SK-N-SH (cell line): ENCODE measurements around the gene SRGN. TPM values are rescaled to one million over a fixed set of nuclear protein-coding genes. Genes with fewer than 3 reads are reported as not detected.

Experiments used
- CTCF ChIA-PET: fragments of 300-600, 350-600 bp; formaldehyde crosslinking; extraction: SDS; loops from one replicate; lab custom pipeline; 2021; lab: Yijun Ruan, JAX
- POLR2A ChIA-PET: fragments of 350-600 bp; sonication (Branson Sonifier 250); formaldehyde crosslinking; extraction: SDS; loops from one replicate; lab custom pipeline; 2020; ENCODE audit warnings: antibody characterized with exemption, inconsistent platforms; lab: Yijun Ruan, JAX
- DNase-seq: peaks from one replicate; pipeline ENCODE4 v3.0.0; 2012
- H2AFZ ChIP-seq: fragments of 200-600 bp; sonication (generic); 2 replicates; pipeline ENCODE4 v1.8.1; 2016; ENCODE audit warnings: antibody characterized with exemption, mild to moderate bottlenecking, low read depth
- H3F3A ChIP-seq: fragments of 200-600 bp; sonication (generic); replicated peaks from 2 replicates; pipeline ENCODE3; 2016; ENCODE audit warnings: antibody characterized with exemption, mild to moderate bottlenecking; ENCODE audit not compliant: insufficient read depth
- H3K27ac ChIP-seq, 2 experiments: fragments of 200-500 bp in 1 of 2; fragments of 200-600 bp in 1 of 2; sonication (Bioruptor generic) in 1 of 2; sonication (generic), shearing (Covaris generic) in 1 of 2; 2 replicates each; pipeline versions ENCODE4 v1.5.1 to v1.6.1; 2014 to 2016; ENCODE audit warnings: low read depth in 2 of 2, inconsistent platforms in 1 of 2, low read length in 1 of 2, mild to moderate bottlenecking in 1 of 2, mixed read lengths in 1 of 2
- H3K27me3 ChIP-seq: fragments of 200-600 bp; sonication (generic), shearing (Covaris generic); 2 replicates; pipeline ENCODE4 v1.6.1; 2016; ENCODE audit warnings: mixed run types; ENCODE audit not compliant: insufficient read depth
- H3K36me3 ChIP-seq, 2 experiments: fragments of 200-500 bp in 1 of 2; fragments of 200-600 bp in 1 of 2; sonication (Bioruptor generic) in 1 of 2; sonication (generic) in 1 of 2; replicated peaks in 1 of 2; 2 replicates each; pipeline versions ENCODE3 to v1.5.1; 2014 to 2016; ENCODE audit warnings: low read length in 1 of 2, mild to moderate bottlenecking in 1 of 2; ENCODE audit not compliant: insufficient read depth in 2 of 2, control insufficient read depth in 1 of 2
- H3K4me1 ChIP-seq, 2 experiments: fragments of 200-500 bp in 1 of 2; fragments of 200-600 bp in 1 of 2; sonication (Bioruptor generic) in 1 of 2; sonication (generic), shearing (Covaris generic) in 1 of 2; 2 replicates each; pipeline versions ENCODE4 v1.5.1 to v1.6.1; 2014 to 2016; ENCODE audit warnings: low read depth in 1 of 2, low read length in 1 of 2, mixed run types in 1 of 2; ENCODE audit not compliant: insufficient read depth in 2 of 2, control insufficient read depth in 1 of 2
- H3K4me2 ChIP-seq: fragments of 200-600 bp; sonication (generic), shearing (Covaris generic); 2 replicates; pipeline ENCODE4 v1.6.1; 2017; ENCODE audit warnings: mixed run types
- H3K4me3 ChIP-seq, 2 experiments: fragments of 200-500 bp in 1 of 2; fragments of 200-600 bp in 1 of 2; sonication (Bioruptor generic) in 1 of 2; sonication (generic), shearing (Covaris generic) in 1 of 2; 2 replicates each; pipeline versions ENCODE4 v1.5.1 to v1.8.1; 2014 to 2016; ENCODE audit warnings: low read depth in 2 of 2, inconsistent platforms in 1 of 2, low read length in 1 of 2, mild to moderate bottlenecking in 1 of 2, mixed read lengths in 1 of 2, moderate library complexity in 1 of 2
- H3K79me2 ChIP-seq: fragments of 200-600 bp; sonication (generic); 2 replicates; pipeline ENCODE4 v1.8.1; 2017; ENCODE audit warnings: mild to moderate bottlenecking; ENCODE audit not compliant: insufficient read depth
- H3K9ac ChIP-seq: fragments of 200-600 bp; sonication (generic); 2 replicates; pipeline ENCODE4 v1.6.1; 2017; ENCODE audit warnings: mixed run types
- H3K9me2 ChIP-seq: fragments of 200-600 bp; sonication (generic); 2 replicates; pipeline ENCODE4 v1.6.1; 2017; ENCODE audit warnings: mixed run types
- H3K9me3 ChIP-seq: fragments of 200-600 bp; sonication (generic); 2 replicates; pipeline ENCODE4 v1.6.1; 2017; ENCODE audit warnings: mixed run types, mild to moderate bottlenecking, moderate library complexity
- H4K20me1 ChIP-seq: fragments of 200-600 bp; sonication (generic); 2 replicates; pipeline ENCODE4 v1.6.1; 2017; ENCODE audit warnings: mild to moderate bottlenecking, mixed run types; ENCODE audit not compliant: insufficient read depth
- EP300 ChIP-seq, 2 experiments: IDR thresholded peaks; 2 replicates each; pipeline versions ENCODE4 v1.4.0 to v1.6.1; 2012; ENCODE audit warnings: borderline replicate concordance in 1 of 2, low read depth in 1 of 2, low read length in 1 of 2
- FOSL2 ChIP-seq: IDR thresholded peaks from 2 replicates; pipeline ENCODE4 v1.4.0; 2012; ENCODE audit warnings: low read depth, mild to moderate bottlenecking, moderate library complexity, borderline replicate concordance
- FOXM1 ChIP-seq: IDR thresholded peaks from 2 replicates; pipeline ENCODE4 v1.4.0; 2012; ENCODE audit warnings: low read depth, mild to moderate bottlenecking
- GATA2 ChIP-seq: sonication (generic); formaldehyde crosslinking; IDR thresholded peaks from 2 replicates; pipeline ENCODE4 v1.5.0; 2020; ENCODE audit warnings: mild to moderate bottlenecking, missing genetic modification reagents
- JUND ChIP-seq: IDR thresholded peaks from 2 replicates; pipeline ENCODE4 v1.4.0; 2012
- MXI1 ChIP-seq: IDR thresholded peaks from 2 replicates; pipeline ENCODE4 v1.6.1; 2012; ENCODE audit warnings: mild to moderate bottlenecking, low read depth, low read length, improper control_type of control experiment
- NFIC ChIP-seq: IDR thresholded peaks from 2 replicates; pipeline ENCODE4 v1.4.0; 2012; ENCODE audit warnings: borderline replicate concordance
- NRF1 ChIP-seq: IDR thresholded peaks from 2 replicates; pipeline ENCODE4 v1.6.1; 2012; ENCODE audit warnings: low read depth, mild to moderate bottlenecking, low read length
- RAD21 ChIP-seq: IDR thresholded peaks from 2 replicates; pipeline ENCODE4 v1.6.1; 2012; ENCODE audit warnings: mild to moderate bottlenecking, low read length
- RCOR1 ChIP-seq: fragments of 150-350 bp; IDR thresholded peaks from 2 replicates; pipeline ENCODE4 v1.6.1; 2017; ENCODE audit warnings: antibody characterized with exemption, low read length
- RFX5 ChIP-seq: IDR thresholded peaks from 2 replicates; pipeline ENCODE4 v1.6.1; 2012; ENCODE audit warnings: mild to moderate bottlenecking, improper control_type of control experiment, low read length
- RXRA ChIP-seq: IDR thresholded peaks from 2 replicates; pipeline ENCODE4 v1.4.0; 2012; ENCODE audit warnings: low read depth, mild to moderate bottlenecking, borderline replicate concordance
- SIN3A ChIP-seq: IDR thresholded peaks from 2 replicates; pipeline ENCODE4 v1.6.1; 2012; ENCODE audit warnings: low read depth, mild to moderate bottlenecking, low read length, moderate library complexity, borderline replicate concordance
- TAF1 ChIP-seq: IDR thresholded peaks from 2 replicates; pipeline ENCODE4 v1.6.1; 2012; ENCODE audit warnings: low read depth, mild to moderate bottlenecking, low read length, moderate library complexity, borderline replicate concordance
- YY1 ChIP-seq: IDR thresholded peaks from 2 replicates; pipeline ENCODE4 v1.4.0; 2012; ENCODE audit warnings: low read depth, mild to moderate bottlenecking
- WGBS: methylation state at CpG from one replicate; pipeline ENCODE4 v1.1.6; 2017; ENCODE audit warnings: low lambda C conversion rate; 5-methylcytosine and 5-hydroxymethylcytosine counted together
- polyA plus RNA-seq, 3 experiments: library from polyadenylated mRNA; depleted of rRNA; stranded (reverse); fragments of >200 nt; gene quantifications; 2 replicates each; pipeline ENCODE4 v1.2.3, GENCODE V29; 2012
- TF ChIP-seq, protein P1 (sequence below): IDR thresholded peaks from 2 replicates; pipeline ENCODE4; 2012
- TF ChIP-seq, protein P2 (sequence below): IDR thresholded peaks from 2 replicates; pipeline ENCODE4 v1.4.0; 2012; ENCODE audit warnings: low read depth, borderline replicate concordance
- TF ChIP-seq, protein P3 (sequence below): fragments of 150-350 bp; IDR thresholded peaks from 2 replicates; pipeline ENCODE4 v1.6.1; 2017; ENCODE audit warnings: antibody characterized with exemption, low read length, low read depth, borderline replicate concordance

SRGN gene
- polyA plus RNA-seq, 1 of the 3 experiments (the other 2 are of a cell fraction) = 0.10 TPM

DNA sequence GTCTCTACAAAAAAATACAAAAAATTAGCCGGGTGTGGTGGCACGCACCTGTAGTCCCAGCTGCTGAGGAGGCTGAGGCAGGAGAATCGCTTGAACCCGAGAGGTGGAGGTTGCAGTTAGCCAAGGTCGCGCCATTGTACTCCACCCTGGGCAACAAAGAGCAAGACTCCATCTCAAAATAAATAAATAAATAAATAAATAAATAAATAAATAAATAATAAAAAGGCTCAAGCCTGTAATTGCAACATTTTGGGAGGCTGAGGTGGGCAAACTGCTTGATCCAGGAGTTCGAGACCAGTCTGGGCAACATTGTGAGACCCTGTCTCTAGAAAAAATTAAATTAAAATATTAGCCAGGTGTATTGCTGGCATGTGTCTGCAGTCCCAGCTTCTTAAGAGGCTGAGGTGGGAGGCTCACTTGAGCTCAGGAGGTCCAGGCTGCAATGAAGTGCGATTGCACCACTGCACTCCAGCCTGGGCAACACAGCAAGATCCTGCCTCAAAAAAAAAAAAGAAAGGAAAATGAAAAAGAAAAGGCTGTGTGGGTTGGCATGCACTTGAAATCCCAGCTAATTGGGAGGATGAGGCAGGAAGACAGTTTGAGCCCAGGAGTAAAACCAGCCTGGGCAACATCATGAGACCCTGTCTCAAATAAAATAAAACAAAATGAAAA is 27.6 kb upstream of the SRGN start:
- Histone ChIP-seq H3K9me3 (no peaks in the 10 kb centered on the region), H3K27ac (no peak overlapping the region), H3F3A (no peaks in the 10 kb centered on the region), H2AFZ (no peak overlapping the region), H3K9me2 (no peaks in the 10 kb centered on the region), H3K79me2 (no peaks in the 10 kb centered on the region), H3K4me2 (no peak overlapping the region), H3K36me3 (no peaks in the 10 kb centered on the region), H3K4me1 (peaks cover 0 to 5% of the 10 kb centered on the region in 2 experiments; a peak in 2 of 4 replicates), H4K20me1 (no peaks in the 10 kb centered on the region), H3K9ac (no peak overlapping the region), H3K27me3 (no peaks in the 10 kb centered on the region), H3K4me3 (no peak overlapping the region)
- POLR2A ChIA-PET = no interaction called here
- CTCF ChIA-PET = interaction anchor here (1.0 to 1.2 kb wide), 2 partner anchors 38 to 348 kb away, joined by 3 read pairs; no protein-coding TSS in a partner anchor
- 91% methylated on average over 8 of the region's 8 CpGs for WGBS
- TF ChIP-seq RXRA (no peak), TAF1 (no peak), RAD21 (no peak), NRF1 (no peak)
- no peak for DNase-seq

DNA sequence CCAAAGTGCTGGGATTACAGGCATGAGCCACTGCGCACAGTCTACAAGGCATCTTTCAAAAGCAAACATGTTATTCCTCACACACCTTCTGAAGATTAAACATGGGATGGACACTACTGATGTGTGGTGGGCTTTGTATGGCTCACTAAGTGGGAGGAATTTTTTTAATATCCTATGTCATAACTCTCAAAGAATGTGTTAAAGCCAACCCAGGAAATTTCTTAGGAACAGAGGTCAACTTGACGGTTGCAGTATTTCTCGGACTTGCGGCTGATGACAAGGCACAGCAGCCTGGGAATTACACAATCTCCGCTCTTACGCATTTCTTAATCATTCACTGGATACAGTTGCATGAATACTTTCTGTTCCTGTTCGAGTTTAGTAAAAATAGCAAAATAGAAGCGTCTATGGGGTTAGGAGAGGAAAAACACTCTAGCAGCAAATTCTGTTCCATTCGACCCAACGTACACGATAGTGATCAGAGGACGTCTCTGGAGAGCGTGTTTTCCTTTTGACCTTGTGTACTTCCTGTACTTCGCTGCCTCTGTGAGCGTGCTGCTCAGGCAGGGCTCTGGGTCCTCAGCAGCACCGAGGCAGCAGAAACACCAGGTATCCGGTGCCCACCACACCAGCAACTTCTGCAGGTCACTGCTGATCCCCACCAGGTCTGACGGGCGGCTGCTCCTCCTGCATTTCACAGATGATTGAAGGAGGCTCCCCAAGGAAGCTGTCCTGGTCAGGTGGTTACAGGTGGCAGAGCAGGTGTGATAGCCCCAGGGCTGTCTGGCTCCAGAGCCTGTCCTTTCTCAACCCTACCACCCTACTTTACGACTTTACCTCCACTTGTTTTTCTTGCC is 26.4 kb upstream of the SRGN start:
- no peaks in the 10 kb centered on the region for H3K27me3 ChIP-seq
- 43% methylated on average over 18 of the region's 20 CpGs for WGBS
- no peaks in the 10 kb centered on the region for H3K36me3 ChIP-seq
- H3K4me3 ChIP-seq = no peak overlapping the region
- no peaks in the 10 kb centered on the region for H3K9me3 ChIP-seq
- peak overlapping the region; percentile 44; the same call in 1 of the 2 replicates for H3K4me2 ChIP-seq
- no peaks in the 10 kb centered on the region for H3K9me2 ChIP-seq
- peak overlapping the region in 1 of 2 experiments; percentile 44; a peak in 1 of 4 replicates for H3K27ac ChIP-seq
- no peak overlapping the region for H2AFZ ChIP-seq
- no peaks in the 10 kb centered on the region for H3K79me2 ChIP-seq
- DNase-seq = peak; percentile 21
- ChIA-PET CTCF (interaction anchor here (1.0 kb wide), 1 partner anchor 347 kb away, joined by 3 read pairs; no protein-coding TSS in a partner anchor), POLR2A (no interaction called here)
- H3K9ac ChIP-seq = peak overlapping the region; percentile 35; the same call in 1 of the 2 replicates
- H3K4me1 ChIP-seq = peaks cover 0 to 5% of the 10 kb centered on the region in 2 experiments; a peak in 2 of 4 replicates
- no peaks in the 10 kb centered on the region for H4K20me1 ChIP-seq
- 0 out of 2 replicates have a peak, but pooled peaks have one; percentile 9 for TF ChIP-seq JUND
- no peak for TF ChIP-seq YY1
- TF ChIP-seq FOSL2 = 0 out of 2 replicates have a peak, but pooled peaks have one; percentile 26
- TF ChIP-seq, protein P1, sequence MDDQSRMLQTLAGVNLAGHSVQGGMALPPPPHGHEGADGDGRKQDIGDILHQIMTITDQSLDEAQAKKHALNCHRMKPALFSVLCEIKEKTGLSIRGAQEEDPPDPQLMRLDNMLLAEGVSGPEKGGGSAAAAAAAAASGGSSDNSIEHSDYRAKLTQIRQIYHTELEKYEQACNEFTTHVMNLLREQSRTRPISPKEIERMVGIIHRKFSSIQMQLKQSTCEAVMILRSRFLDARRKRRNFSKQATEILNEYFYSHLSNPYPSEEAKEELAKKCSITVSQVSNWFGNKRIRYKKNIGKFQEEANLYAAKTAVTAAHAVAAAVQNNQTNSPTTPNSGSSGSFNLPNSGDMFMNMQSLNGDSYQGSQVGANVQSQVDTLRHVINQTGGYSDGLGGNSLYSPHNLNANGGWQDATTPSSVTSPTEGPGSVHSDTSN = peak; percentile 5; the same call in 1 of the 2 replicates
- peaks cover 3% of the 10 kb centered on the region for H3F3A ChIP-seq

DNA sequence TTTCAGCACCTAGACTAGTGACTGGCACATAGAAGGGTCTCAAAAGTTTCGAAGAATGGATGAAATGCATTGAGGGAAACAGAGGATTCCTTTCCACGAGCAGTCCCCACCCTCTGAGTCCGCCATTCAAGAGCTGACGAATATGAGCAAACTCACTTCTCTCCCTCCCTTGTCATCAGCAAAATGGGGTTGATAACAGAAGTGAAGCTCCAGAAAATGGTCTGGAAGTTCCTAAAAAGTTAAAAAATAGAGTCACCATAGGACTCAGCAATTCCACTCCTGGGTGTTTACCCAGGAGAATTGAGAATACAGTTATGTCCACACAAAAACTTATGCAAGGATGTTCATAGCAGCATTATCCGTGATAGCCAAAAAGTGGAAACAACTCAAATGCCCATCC is 25.0 kb upstream of the SRGN start:
- Histone ChIP-seq H2AFZ (no peak overlapping the region), H3K79me2 (no peaks in the 10 kb centered on the region), H3K36me3 (no peaks in the 10 kb centered on the region), H3F3A (peaks cover 3% of the 10 kb centered on the region), H3K27ac (no peak overlapping the region), H3K9me2 (no peaks in the 10 kb centered on the region), H3K9ac (no peak overlapping the region), H3K9me3 (no peaks in the 10 kb centered on the region), H3K4me3 (no peak overlapping the region), H3K4me2 (no peak overlapping the region), H4K20me1 (no peaks in the 10 kb centered on the region), H3K27me3 (no peaks in the 10 kb centered on the region), H3K4me1 (peaks cover 0 to 5% of the 10 kb centered on the region in 2 experiments; a peak in 2 of 4 replicates)
- ChIA-PET CTCF (no interaction called here), POLR2A (no interaction called here)
- WGBS = 81% methylated on average over 5 of the region's 5 CpGs
- no peak for DNase-seq
- TF ChIP-seq JUND (no peak), NFIC (no peak), FOXM1 (no peak), SIN3A (no peak), RAD21 (no peak), GATA2 (CRISPR knock-in tag) (no peak), RCOR1 (no peak), MXI1 (no peak), EP300 (IDR thresholded peaks at IDR 0.05; ENCODE audit: borderline replicate concordance in 1 of 2, low read depth in 1 of 2, low read length in 1 of 2) (no peak), RFX5 (no peak)
- TF ChIP-seq, protein P2, sequence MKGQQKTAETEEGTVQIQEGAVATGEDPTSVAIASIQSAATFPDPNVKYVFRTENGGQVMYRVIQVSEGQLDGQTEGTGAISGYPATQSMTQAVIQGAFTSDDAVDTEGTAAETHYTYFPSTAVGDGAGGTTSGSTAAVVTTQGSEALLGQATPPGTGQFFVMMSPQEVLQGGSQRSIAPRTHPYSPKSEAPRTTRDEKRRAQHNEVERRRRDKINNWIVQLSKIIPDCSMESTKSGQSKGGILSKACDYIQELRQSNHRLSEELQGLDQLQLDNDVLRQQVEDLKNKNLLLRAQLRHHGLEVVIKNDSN = no peak
- TF ChIP-seq, protein P3, sequence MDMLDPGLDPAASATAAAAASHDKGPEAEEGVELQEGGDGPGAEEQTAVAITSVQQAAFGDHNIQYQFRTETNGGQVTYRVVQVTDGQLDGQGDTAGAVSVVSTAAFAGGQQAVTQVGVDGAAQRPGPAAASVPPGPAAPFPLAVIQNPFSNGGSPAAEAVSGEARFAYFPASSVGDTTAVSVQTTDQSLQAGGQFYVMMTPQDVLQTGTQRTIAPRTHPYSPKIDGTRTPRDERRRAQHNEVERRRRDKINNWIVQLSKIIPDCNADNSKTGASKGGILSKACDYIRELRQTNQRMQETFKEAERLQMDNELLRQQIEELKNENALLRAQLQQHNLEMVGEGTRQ = no peak
